ENCODE data around the gene LSM2.
"Not testable (repeated sequence)": the region's sequence is repeated elsewhere in the genome, so short reads cannot be mapped to it uniquely, and the experiment has no call there.

LSM2 gene

DNA sequence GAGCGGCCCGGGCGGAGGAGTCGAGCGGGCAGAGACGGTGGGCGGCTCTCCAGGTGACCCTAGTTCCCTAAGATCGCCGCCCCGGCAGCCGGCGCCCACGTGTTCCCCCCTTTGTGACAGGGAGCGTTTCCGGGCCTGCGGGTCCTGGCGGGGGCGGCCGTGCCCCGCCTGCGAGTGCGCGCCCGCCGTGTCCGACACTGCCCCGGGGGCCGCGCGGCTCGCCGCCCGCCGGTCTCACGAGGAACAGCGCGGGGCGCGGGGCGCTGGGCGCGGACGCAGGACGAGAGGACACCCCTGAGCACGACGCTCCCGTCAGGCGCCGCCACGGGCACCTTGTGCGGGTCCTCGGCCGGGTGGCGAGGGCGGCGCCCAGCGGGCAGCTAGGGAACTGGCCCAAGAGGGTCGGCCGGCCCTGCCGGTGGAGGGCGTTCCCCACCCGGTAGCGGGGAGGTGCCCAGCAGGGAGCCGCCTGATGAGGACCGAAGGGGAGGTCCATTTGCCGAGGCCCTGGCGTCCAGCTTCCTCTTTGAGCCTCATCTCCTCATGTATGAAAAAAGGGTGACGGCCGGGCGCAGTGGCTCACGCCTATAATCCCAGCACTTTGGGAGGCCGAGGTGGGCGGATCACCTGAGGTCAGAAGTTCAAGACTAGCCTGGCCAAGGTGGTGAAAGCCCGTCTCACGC lies 11.0 kb downstream of the LSM2 start, which contains the start of gene VARS1:
Gene VARS1 (minus strand): TSS at position 137 of the 683 bp plus-strand sequence. CDS start 535 bp downstream, outside the sequence.
- DNase-seq, result peak; percentile 97

DNA sequence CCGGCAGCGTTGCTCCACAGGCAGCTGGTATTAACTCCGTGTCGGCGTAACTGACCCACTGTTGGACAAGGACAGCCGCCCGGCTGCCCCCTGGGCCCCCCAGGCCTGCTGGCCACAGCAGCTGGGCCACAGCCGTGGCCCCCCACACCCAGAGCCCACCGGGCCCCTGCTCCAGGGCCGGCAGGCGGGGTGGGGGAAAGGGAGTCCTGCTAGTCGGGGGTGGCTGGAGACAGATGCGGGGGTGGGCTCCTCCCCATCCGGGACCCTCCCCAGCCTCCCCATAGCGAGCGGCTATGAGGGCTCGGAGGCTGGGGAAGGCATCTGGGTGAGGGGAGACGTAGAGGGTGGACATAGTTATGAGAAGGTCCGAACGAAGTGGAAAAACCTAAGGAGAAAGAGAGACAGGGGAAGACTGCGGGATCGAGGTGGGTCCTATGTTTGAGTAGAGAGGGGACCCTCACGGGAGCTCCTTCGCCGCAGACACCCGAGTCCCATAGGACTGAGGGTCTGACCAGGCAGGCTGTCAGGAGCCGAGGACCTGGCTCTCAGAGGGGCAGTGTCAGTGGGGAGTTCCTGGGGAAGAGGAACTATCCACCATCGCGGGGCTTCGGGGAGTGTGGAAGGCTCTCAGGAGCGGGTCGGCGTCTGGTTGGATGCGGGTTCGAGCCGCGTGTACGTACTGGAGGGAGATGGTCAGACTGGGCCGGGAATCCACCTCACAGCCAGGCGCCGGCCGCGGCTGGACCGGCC lies 11.7 kb downstream of the LSM2 start:
- no peak for DNase-seq

DNA sequence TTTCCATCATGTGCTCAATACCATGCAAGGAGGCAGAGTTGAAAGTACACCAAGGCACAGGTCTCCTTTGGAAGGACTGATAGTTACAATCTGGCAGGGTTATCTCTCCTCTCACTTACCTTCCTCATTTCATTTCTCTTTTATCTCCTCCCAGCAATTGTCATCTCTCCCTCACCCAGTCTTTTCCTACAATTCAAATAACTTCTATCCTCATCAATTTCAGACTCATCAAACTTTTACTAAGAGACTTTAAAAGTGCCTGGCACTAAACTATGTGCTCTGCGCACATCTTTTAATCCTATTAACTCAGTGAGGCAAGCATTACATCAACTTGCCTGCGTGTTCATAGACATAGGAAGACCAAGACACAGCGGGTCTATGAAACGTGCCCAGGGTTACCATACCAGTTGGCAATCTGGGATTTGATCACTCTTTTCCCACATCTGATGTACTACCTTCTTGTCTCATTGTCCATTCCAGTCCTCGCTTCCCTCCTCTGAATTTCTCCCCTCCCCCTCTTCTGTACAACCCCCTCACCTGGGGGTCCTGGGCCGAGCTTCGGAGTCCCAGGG lies 12.4 kb downstream of the LSM2 start:
- DNase-seq, result no peak

DNA sequence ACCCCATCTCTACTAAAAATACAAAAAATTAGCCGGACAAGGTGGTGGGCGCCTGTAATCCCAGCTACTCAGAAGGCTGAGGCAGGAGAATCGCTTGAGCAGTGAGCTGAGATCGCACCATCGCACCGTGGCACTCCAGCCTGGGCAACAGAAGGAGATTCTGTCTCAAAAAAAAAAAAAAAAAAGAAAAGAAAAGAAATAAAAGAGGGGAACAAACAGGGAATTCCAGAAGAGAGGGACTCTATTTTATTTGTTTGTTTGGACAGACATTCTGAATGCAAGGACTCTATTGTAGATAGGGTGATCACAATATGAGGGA lies 12.9 kb downstream of the LSM2 start:
- not testable (repeated sequence) for DNase-seq

DNA sequence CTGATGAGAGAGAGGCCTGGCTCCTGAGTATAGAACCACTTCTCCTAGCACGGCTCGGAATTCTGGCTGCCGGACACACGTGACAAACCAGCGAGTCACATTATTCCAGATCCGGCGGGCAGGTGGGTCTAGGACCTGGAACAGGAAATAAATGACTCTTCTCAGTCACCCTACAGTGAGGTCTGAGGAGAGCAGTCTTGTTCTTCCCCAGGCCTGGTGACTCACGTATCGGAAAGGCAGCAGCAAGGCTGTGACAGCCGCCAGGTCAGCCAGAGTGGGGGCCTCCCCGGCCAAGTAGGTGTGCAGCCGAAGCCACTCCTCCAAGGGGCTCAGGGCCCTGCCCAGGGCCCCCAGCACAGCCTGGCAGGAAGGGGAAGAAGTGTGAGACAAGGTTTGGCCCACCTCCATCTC lies 14.0 kb downstream of the LSM2 start:
- peak; percentile 82 for DNase-seq

DNA sequence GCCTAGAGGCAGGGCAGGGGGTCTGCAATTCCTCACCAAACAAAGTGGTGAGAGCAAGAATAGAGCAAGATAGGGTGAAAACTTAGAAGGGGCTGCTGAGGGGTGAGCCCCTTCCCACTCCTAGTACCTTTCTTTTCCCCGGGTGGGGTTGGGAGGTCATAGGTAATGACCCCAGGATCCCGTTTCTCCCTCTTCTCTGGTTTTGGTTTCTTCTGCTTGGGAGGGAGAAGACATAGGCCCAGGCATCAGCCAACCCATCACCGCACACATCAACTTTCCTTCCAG lies 14.7 kb downstream of the LSM2 start:
- no peak for DNase-seq

DNA sequence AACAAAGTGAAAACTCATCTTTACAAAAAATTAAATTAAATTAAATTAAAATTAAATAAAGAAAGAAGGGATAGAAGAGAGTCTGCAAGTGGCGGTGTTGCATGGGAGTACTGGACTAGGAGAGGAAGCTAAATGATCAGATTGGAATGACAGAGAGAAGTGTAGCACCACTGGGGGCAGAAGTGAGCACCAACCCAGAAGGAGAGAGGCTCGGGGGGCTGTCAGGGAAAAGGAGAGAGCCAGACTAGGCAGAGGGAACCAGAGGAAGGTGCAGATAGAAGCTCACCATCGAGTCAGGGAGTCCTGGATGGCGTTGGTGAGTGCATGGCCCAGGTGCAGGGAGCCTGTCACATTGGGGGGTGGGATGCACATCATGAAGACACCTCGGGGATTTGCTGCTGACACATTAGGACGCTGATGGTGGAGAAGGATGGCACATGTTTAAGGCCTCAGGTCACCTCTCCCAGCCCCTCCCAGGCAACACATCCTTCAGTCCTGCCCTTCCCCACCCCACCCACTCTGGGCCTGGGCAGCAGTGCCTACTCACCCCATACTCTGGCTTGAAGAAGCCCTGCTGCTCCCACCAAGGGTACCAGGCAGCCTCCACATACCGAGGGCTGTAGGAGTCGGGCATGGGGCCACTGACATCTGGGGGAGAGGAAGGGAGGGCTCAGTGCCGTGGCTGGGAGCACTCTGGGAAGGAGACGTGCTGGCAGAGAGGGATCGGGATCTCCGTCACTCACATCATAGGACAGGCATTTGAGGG lies 15.3 kb downstream of the LSM2 start:
- DNase-seq, result peak; percentile 89

- no peak for DNase-seq
These were observed 21.3 kb downstream of the LSM2 start for GRCh38 chr6:31785475-31785874.

- DNase-seq, result no peak
These were observed 22.5 kb downstream of the LSM2 start for GRCh38 chr6:31784098-31784925.

DNA sequence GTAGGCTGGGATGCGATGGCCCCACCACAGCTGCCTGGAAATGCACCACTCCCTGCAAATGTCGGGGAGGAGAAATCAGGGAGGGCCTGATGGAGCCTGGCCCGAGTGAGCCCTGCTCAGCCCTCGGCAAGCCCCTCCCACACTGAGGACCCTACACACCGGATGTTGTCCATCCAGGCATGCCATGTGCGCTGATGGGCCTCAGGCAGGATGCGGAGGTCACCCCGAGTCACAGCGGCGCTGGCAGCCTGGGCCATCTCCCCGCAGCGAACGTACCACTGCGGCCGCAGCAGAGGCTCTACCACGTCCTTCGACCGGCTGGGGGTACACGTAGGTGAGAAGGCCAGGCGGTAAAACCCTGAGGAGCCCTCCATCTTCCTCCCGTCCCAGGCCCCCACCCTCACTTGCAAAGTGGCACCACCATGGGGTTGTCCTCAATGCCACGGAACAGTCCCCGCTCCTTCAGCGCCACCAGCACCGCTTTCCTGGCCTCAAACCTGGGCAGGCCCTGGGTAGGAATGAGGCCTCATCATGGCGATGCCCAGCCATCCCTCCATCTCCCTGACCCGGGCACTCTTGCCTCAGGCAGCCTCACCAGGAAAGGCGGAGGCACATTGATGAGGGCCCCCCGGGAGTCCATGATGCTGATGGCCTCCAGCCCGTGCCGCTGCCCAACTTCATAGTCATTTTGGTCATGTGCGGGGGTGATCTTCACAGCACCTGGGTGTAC lies 24.5 kb downstream of the LSM2 start:
- no peak for DNase-seq

- no peak for DNase-seq
These were observed 25.3 kb downstream of the LSM2 start for GRCh38 chr6:31781244-31782125.

- no peak for DNase-seq
These were observed 26.1 kb downstream of the LSM2 start for GRCh38 chr6:31780507-31781243.

GRCh38 chr6:31779908-31780307 lies 26.9 kb downstream of the LSM2 start:
- DNase-seq, result no peak

DNA sequence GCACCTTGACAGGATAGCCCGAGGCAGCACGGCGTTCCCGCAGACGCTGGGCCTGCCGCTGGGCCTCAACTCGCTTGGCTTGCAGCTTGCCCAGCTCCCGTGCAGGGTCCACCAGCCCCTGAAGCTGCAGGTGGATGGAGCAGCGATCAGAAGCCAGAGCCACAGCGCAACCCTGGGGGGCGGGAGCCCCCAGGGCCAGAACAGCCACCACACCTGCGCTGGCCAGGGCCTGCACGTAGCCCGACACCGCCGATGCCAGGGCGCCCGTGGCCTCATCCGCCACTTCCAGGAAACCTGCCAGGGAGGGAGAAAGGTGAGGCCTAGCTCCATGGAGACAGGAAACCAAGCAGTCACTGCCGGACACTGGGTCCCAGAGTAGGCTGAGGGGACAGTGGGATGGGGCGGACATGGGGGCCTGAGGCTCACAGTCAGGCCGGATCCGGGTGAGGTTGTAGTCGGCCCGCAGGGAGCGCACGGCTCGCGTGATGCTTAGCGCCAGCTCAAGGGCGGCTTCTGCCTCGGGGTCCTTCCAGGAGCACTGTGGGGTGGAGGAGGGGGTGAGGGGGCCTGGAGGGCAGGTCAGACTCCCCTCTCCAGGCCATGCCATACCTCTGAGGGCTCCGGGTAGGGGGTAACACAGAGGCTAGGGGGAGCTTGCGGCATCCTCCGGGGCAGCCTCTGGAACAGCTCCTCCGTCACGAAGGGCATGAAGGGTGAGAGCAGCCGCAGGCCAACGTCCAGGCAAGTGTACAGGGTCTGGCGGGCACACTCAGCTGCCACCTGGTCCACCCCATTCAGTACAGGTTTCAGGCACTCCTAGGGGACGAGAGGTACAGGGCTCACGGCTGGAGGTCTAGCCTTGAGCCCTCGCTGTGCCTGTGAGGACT lies 27.5 kb downstream of the LSM2 start:
- DNase-seq, result no peak

DNA sequence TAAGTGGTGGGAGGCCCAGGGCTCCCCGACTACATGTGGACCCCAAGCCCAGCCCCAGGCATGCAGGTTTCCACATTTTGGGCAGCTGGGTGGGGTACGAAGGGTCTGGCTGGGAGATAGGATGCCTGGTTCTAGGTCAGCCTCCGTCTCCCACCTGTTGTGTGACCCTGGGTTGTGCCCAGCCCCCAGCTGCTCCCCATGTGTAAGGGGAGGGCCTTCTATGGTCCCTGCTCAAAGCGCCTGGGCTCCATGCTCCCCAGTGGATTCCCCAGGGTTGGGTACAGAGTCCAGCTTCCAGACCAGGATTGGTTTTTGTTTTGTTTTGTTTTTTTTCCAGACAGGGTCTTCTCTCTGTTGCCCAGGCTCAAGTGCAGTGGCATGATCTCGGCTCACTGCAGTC lies 28.6 kb downstream of the LSM2 start:
- no peak for DNase-seq

- DNase-seq, result no peak
These were observed 29.1 kb downstream of the LSM2 start for GRCh38 chr6:31777667-31778050.

DNA sequence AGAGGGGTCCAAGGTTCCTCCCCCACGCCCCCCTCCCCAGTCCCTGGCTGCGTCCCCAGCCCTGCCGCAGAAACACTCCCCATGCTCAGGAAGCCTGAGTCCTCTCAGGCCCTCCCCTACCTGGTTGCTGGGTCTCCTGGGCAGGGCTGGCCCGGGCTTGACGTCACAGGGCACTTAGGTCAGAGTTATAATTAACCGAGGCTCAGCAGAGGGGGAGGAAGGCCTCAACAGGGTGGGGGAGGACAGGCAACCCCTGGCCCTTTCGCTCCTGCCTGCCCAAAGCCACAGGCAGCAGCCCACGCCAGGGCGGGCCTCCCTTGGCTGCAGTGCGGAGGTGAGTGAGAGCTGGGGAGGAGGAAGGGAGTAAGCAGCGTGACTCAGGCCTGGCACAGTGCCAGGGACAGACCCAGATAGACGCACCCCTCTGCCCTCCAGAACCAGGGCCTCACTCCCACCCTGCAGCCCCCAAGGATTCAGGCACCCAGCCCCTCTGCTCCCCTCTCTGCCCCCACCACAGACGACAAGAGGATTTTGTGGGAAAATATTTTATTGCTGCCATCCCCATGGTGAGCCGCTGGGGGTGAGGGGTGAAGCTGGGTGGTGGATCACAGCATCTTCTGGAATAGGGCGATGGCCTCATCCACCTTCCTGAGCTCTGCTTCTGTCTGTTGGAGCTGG lies 29.6 kb downstream of the LSM2 start, which contains the start of gene VWA7:
Gene VWA7 (minus strand): TSS at position 340 of the 678 bp plus-strand sequence. CDS start 549 bp downstream, outside the sequence.
- peak; percentile 83 for DNase-seq

DNA sequence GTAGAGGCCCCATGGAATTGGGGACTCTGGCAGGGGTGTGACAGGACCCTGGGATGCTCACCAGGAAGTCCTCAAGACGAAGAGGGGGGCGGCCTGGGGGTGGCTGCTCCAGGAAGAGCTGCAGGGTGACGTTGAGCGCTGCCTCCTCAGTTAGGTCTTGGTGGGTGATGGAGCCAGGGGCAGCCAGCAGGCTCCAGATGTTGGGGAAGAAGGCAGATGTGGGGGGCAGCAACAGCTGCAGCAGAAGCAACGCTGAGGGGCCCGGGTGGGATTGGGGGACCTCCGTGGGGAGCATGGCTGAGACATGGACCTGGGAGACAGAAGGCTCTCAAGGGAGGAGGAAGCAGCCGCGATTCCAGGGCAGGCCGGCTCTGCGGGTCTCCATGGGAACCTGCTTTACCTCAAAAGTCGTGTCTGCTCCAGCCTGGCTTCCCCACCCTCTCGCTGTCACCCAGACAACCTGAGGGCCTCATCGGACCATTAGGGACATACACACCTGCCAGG lies 30.2 kb downstream of the LSM2 start:
- DNase-seq, result no peak
